WTC11 (cell line): ENCODE measurements around the gene SMIM41. TPM values are rescaled to one million over a fixed set of nuclear protein-coding genes. Genes with fewer than 3 reads are reported as not detected.

Experiments
- E2F4 ChIP-seq: sonication (generic); formaldehyde crosslinking; IDR thresholded peaks from 2 replicates; pipeline ENCODE4 v1.8.1; 2022; ENCODE audit warnings: low read depth, mild to moderate bottlenecking, moderate library complexity, missing genetic modification reagents, borderline replicate concordance
- ESRRA ChIP-seq: sonication (generic); formaldehyde crosslinking; IDR thresholded peaks from 2 replicates; pipeline ENCODE4 v1.8.1; 2022; ENCODE audit warnings: mild to moderate bottlenecking, missing genetic modification reagents, borderline replicate concordance
- FOXJ3 ChIP-seq: sonication (generic); formaldehyde crosslinking; IDR thresholded peaks from 2 replicates; pipeline ENCODE4 v1.9.0; 2021; ENCODE audit warnings: missing genetic modification reagents, mild to moderate bottlenecking, borderline replicate concordance
- FOXK1 ChIP-seq: sonication (generic); formaldehyde crosslinking; IDR thresholded peaks from 2 replicates; pipeline ENCODE4 v1.8.0; 2022; ENCODE audit warnings: mild to moderate bottlenecking, moderate library complexity, missing genetic modification reagents
- JUN ChIP-seq: sonication (generic); formaldehyde crosslinking; IDR thresholded peaks from 2 replicates; pipeline ENCODE4 v1.8.0; 2023; ENCODE audit warnings: mild to moderate bottlenecking, missing genetic modification reagents
- MXD4 ChIP-seq: fragments of 250-450 bp; sonication (Bioruptor Pico); IDR thresholded peaks from 2 replicates; pipeline ENCODE4 v1.8.0; 2021; ENCODE audit warnings: mild to moderate bottlenecking, moderate library complexity, borderline replicate concordance
- NFATC4 ChIP-seq: fragments of 250-450 bp; sonication (Bioruptor Pico); IDR thresholded peaks from 2 replicates; pipeline ENCODE4 v1.9.0; 2021; ENCODE audit warnings: mild to moderate bottlenecking
- NFE2L1 ChIP-seq: sonication (generic); formaldehyde crosslinking; IDR thresholded peaks from 2 replicates; pipeline ENCODE4 v1.8.1; 2023; ENCODE audit warnings: missing genetic modification reagents
- PRDM15 ChIP-seq: sonication (generic); formaldehyde crosslinking; IDR thresholded peaks from 2 replicates; pipeline ENCODE4 v1.8.0; 2022; ENCODE audit warnings: missing genetic modification reagents
- SMAD3 ChIP-seq: sonication (generic); formaldehyde crosslinking; IDR thresholded peaks from 2 replicates; pipeline ENCODE4 v1.8.0; 2022; ENCODE audit warnings: missing genetic modification reagents, mild to moderate bottlenecking, borderline replicate concordance
- TCF7 ChIP-seq: sonication (generic); formaldehyde crosslinking; IDR thresholded peaks from 2 replicates; pipeline ENCODE4 v1.8.0; 2022; ENCODE audit warnings: mild to moderate bottlenecking, low read depth, missing genetic modification reagents, moderate library complexity
- TEAD1 ChIP-seq: sonication (generic); formaldehyde crosslinking; IDR thresholded peaks from 2 replicates; pipeline ENCODE4 v1.8.0; 2022; ENCODE audit warnings: mild to moderate bottlenecking, missing genetic modification reagents
- ZBTB21 ChIP-seq: sonication (generic); formaldehyde crosslinking; IDR thresholded peaks from 2 replicates; pipeline ENCODE4 v1.8.1; 2023; ENCODE audit warnings: mild to moderate bottlenecking, missing genetic modification reagents, borderline replicate concordance
- ZNF121 ChIP-seq: sonication (generic); formaldehyde crosslinking; IDR thresholded peaks from 2 replicates; pipeline ENCODE4 v1.8.0; 2023; ENCODE audit warnings: missing genetic modification reagents
- ZNF416 ChIP-seq: fragments of 250-450 bp; sonication (Bioruptor Pico); IDR thresholded peaks from 2 replicates; pipeline ENCODE4 v1.9.0; 2021; ENCODE audit warnings: mild to moderate bottlenecking, inconsistent platforms
- ZNF423 ChIP-seq: fragments of 250-450 bp; sonication (Bioruptor Pico); IDR thresholded peaks from 2 replicates; pipeline ENCODE4 v2.1.2; 2022; ENCODE audit warnings: mild to moderate bottlenecking, moderate library complexity
- total RNA-seq: library from RNA; stranded (reverse); gene quantifications from 3 replicates; pipeline ENCODE4 v1.2.3, GENCODE V29; 2021
- TF ChIP-seq, protein P1 (sequence below): sonication (generic); formaldehyde crosslinking; IDR thresholded peaks from 2 replicates; pipeline ENCODE4 v1.8.1; 2022; ENCODE audit warnings: missing genetic modification reagents, borderline replicate concordance
- TF ChIP-seq, protein P2 (sequence below): sonication (generic); formaldehyde crosslinking; IDR thresholded peaks from 2 replicates; pipeline ENCODE4 v1.8.1; 2022; ENCODE audit warnings: mild to moderate bottlenecking, moderate library complexity, missing genetic modification reagents
- TF ChIP-seq, protein P3 (sequence below): sonication (generic); formaldehyde crosslinking; IDR thresholded peaks from 2 replicates; pipeline ENCODE4 v1.8.0; 2023; ENCODE audit warnings: missing genetic modification reagents
- TF ChIP-seq, protein P4 (sequence below): sonication (generic); formaldehyde crosslinking; IDR thresholded peaks from 2 replicates; pipeline ENCODE4 v1.8.1; 2023; ENCODE audit warnings: mild to moderate bottlenecking, missing genetic modification reagents
- TF ChIP-seq, protein P5 (sequence below): fragments of 250-450 bp; sonication (Bioruptor Pico); IDR thresholded peaks from 2 replicates; pipeline ENCODE4 v1.9.0; 2021; ENCODE audit warnings: moderate library complexity, mild to moderate bottlenecking, inconsistent platforms, borderline replicate concordance
- TF ChIP-seq, protein P6 (sequence below): fragments of 250-450 bp; sonication (Bioruptor Pico); conservative IDR thresholded peaks from 2 replicates; pipeline ENCODE4 v1.9.0; 2021; ENCODE audit warnings: mild to moderate bottlenecking
- TF ChIP-seq, protein P7 (sequence below): sonication (generic); formaldehyde crosslinking; IDR thresholded peaks from 2 replicates; pipeline ENCODE4 v1.8.1; 2023; ENCODE audit warnings: mild to moderate bottlenecking, missing genetic modification reagents

The SMIM41 gene
- total RNA-seq, 1 experiment from 2014 or later: not detected

GRCh38 chr12:52069327-52070184, 9.9 kb upstream of the SMIM41 start, which contains the start of gene ATG101 (continued):
- TF ChIP-seq, protein P1, sequence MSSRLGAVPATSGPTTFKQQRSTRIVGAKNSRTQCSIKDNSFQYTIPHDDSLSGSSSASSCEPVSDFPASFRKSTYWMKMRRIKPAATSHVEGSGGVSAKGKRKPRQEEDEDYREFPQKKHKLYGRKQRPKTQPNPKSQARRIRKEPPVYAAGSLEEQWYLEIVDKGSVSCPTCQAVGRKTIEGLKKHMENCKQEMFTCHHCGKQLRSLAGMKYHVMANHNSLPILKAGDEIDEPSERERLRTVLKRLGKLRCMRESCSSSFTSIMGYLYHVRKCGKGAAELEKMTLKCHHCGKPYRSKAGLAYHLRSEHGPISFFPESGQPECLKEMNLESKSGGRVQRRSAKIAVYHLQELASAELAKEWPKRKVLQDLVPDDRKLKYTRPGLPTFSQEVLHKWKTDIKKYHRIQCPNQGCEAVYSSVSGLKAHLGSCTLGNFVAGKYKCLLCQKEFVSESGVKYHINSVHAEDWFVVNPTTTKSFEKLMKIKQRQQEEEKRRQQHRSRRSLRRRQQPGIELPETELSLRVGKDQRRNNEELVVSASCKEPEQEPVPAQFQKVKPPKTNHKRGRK: no peak
- TF ChIP-seq TEAD1 (CRISPR knock-in tag) (peak; percentile 73; the same call in 1 of the 2 replicates), ZBTB21 (CRISPR knock-in tag) (no peak), NFATC4 (0 out of 2 replicates have a peak, but pooled peaks have one; percentile 19), PRDM15 (CRISPR knock-in tag) (no peak), FOXJ3 (CRISPR knock-in tag) (no peak), FOXK1 (CRISPR knock-in tag) (peak; percentile 93), SMAD3 (CRISPR knock-in tag) (no peak), ZNF423 (CRISPR knock-in tag) (peak; percentile 5; the same call in 1 of the 2 replicates), TCF7 (CRISPR knock-in tag) (no peak), MXD4 (no peak), NFE2L1 (CRISPR knock-in tag) (no peak), ZNF416 (CRISPR knock-in tag) (0 out of 2 replicates have a peak, but pooled peaks have one; percentile 36), E2F4 (CRISPR knock-in tag) (no peak), ESRRA (no peak), ZNF121 (CRISPR knock-in tag) (no peak), JUN (CRISPR knock-in tag) (no peak)
- TF ChIP-seq, protein P2, sequence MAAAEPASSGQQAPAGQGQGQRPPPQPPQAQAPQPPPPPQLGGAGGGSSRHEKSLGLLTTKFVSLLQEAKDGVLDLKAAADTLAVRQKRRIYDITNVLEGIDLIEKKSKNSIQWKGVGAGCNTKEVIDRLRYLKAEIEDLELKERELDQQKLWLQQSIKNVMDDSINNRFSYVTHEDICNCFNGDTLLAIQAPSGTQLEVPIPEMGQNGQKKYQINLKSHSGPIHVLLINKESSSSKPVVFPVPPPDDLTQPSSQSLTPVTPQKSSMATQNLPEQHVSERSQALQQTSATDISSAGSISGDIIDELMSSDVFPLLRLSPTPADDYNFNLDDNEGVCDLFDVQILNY (CRISPR knock-in tag): no peak
- TF ChIP-seq, protein P3, sequence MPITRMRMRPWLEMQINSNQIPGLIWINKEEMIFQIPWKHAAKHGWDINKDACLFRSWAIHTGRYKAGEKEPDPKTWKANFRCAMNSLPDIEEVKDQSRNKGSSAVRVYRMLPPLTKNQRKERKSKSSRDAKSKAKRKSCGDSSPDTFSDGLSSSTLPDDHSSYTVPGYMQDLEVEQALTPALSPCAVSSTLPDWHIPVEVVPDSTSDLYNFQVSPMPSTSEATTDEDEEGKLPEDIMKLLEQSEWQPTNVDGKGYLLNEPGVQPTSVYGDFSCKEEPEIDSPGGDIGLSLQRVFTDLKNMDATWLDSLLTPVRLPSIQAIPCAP (CRISPR knock-in tag): peak; percentile 85; the same call in 1 of the 2 replicates
- TF ChIP-seq, protein P4, sequence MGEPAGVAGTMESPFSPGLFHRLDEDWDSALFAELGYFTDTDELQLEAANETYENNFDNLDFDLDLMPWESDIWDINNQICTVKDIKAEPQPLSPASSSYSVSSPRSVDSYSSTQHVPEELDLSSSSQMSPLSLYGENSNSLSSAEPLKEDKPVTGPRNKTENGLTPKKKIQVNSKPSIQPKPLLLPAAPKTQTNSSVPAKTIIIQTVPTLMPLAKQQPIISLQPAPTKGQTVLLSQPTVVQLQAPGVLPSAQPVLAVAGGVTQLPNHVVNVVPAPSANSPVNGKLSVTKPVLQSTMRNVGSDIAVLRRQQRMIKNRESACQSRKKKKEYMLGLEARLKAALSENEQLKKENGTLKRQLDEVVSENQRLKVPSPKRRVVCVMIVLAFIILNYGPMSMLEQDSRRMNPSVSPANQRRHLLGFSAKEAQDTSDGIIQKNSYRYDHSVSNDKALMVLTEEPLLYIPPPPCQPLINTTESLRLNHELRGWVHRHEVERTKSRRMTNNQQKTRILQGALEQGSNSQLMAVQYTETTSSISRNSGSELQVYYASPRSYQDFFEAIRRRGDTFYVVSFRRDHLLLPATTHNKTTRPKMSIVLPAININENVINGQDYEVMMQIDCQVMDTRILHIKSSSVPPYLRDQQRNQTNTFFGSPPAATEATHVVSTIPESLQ (CRISPR knock-in tag): no peak
- TF ChIP-seq, protein P5, sequence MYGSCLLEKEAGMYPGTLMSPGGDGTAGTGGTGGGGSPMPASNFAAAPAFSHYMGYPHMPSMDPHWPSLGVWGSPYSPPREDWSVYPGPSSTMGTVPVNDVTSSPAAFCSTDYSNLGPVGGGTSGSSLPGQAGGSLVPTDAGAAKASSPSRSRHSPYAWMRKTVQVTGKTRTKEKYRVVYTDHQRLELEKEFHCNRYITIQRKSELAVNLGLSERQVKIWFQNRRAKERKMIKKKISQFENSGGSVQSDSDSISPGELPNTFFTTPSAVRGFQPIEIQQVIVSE (CRISPR knock-in tag): no peak
- TF ChIP-seq, protein P6, sequence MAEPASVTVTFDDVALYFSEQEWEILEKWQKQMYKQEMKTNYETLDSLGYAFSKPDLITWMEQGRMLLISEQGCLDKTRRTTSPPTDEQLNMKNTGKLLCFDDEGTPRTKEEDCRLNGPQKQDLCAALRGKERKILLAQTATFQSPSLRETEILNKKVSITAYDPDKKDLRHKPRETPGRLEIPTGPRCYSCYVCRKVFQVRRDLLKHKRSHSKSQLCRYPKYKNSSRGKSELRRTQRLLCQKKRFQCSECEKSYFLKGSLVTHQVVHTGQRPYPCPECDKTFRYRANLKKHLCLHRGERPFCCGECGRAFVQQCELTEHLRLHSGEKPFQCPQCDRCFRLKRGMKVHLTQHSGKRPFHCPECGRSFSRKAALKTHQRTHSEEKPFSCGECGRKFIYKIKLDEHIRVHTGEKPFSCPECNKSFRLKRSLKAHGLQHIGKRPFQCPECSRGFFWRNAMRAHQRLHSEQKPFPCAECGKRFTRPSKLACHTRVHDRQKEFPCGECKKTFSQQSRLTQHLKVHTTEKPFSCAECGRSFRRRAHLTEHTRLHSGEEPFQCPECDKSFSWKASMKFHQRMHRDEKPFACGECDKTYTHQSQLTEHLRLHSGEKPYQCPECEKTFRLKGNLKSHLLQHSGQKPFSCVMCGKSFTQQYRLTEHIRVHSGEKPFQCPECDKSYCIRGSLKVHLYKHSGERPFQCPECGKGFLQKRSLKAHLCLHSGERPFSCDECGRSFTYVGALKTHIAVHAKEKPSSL (CRISPR knock-in tag): no peak
- TF ChIP-seq, protein P7, sequence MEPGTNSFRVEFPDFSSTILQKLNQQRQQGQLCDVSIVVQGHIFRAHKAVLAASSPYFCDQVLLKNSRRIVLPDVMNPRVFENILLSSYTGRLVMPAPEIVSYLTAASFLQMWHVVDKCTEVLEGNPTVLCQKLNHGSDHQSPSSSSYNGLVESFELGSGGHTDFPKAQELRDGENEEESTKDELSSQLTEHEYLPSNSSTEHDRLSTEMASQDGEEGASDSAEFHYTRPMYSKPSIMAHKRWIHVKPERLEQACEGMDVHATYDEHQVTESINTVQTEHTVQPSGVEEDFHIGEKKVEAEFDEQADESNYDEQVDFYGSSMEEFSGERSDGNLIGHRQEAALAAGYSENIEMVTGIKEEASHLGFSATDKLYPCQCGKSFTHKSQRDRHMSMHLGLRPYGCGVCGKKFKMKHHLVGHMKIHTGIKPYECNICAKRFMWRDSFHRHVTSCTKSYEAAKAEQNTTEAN (CRISPR knock-in tag): 0 out of 2 replicates have a peak, but pooled peaks have one; percentile 20
